HepG2 (cell line): ENCODE measurements around the gene NT5DC2. TPM values are rescaled to one million over a fixed set of nuclear protein-coding genes. Genes with fewer than 3 reads are reported as not detected.
A peak's percentile ranks its signal among the peaks of the same experiment; 100 is the strongest.

Experiments used
- ATAC-seq: fragments of 200-7000 bp; cut with Tn5 transposase; 3 replicates; pipeline ENCODE4 v1.9.1; 2020; ENCODE audit warnings: mild to moderate bottlenecking, moderate library complexity
- BruUV-seq: library from RNA; stranded (reverse); fragments of 400-500 nt; replicated peaks from 2 replicates; lab custom pipeline; 2021; lab: Mats Ljungman, UMichigan
- CTCF ChIA-PET: fragments of 300-600 bp; formaldehyde crosslinking; extraction: SDS; loops from one replicate; lab custom pipeline; 2021; ENCODE audit warnings: low total read pairs, inconsistent platforms, low intra/inter-chr PET ratio; lab: Yijun Ruan, JAX
- POLR2A ChIA-PET: fragments of 350-600 bp; sonication (Branson Sonifier 250); formaldehyde crosslinking; loops from one replicate; lab custom pipeline; 2020; ENCODE audit warnings: antibody characterized with exemption, inconsistent platforms; lab: Yijun Ruan, JAX
- DNase-seq: peaks from one replicate; pipeline ENCODE4 v3.0.0-alpha.2; 2015; ENCODE audit warnings: low spot score
- FAIRE-seq: peaks from 3 replicates; lab custom pipeline; 2011; peaks lifted over from hg19 to GRCh38; lab: Jason Lieb, UNC
- H2AFZ ChIP-seq: one replicate; pipeline ENCODE4 v1.6.1; 2011; ENCODE audit warnings: low read length, inconsistent platforms
- H3K27ac ChIP-seq: fragments of 300-600 bp; 3 replicates; pipeline ENCODE4 v1.8.0; 2011; ENCODE audit warnings: mixed run types, mild to moderate bottlenecking, mixed read lengths, low read length, inconsistent platforms; ENCODE audit not compliant: insufficient read depth; ENCODE audit errors: extremely low read length
- H3K27me3 ChIP-seq, 2 experiments: fragments of 200-600 bp in 1 of 2; 2 replicates in 1 of 2; 3 replicates in 1 of 2; pipeline versions ENCODE4 v1.6.0 to v1.8.0; 2011; ENCODE audit warnings: low read length in 2 of 2, mild to moderate bottlenecking in 2 of 2, moderate library complexity in 2 of 2, inconsistent platforms in 1 of 2; ENCODE audit not compliant: insufficient read depth in 2 of 2, control insufficient read depth in 1 of 2
- H3K36me3 ChIP-seq, 2 experiments: fragments of 200-600 bp in 1 of 2; replicated peaks in 1 of 2; 2 replicates in 1 of 2; 3 replicates in 1 of 2; pipeline versions ENCODE4 v1.5.1 to v1.8.0; 2011; ENCODE audit warnings: low read length in 2 of 2, inconsistent platforms in 1 of 2; ENCODE audit not compliant: insufficient read depth in 2 of 2, control insufficient read depth in 1 of 2
- H3K4me1 ChIP-seq: 2 replicates; pipeline ENCODE4 v1.5.1; 2012; ENCODE audit warnings: low read length, inconsistent platforms; ENCODE audit not compliant: insufficient read depth
- H3K4me2 ChIP-seq: 2 replicates; pipeline ENCODE4 v1.6.0; 2011; ENCODE audit warnings: low read depth, low read length, inconsistent platforms
- H3K4me3 ChIP-seq, 3 experiments: fragments of 200-600 bp in 1 of 3; sonication (generic), shearing (Covaris generic) in 1 of 3; replicated peaks in 1 of 3; 2 replicates each; pipeline ENCODE4 v1.5.1; 2011 to 2016; ENCODE audit warnings: low read length in 3 of 3, inconsistent platforms in 2 of 3, low read depth in 2 of 3, mild to moderate bottlenecking in 2 of 3, control low read depth in 1 of 3, mixed read lengths in 1 of 3; ENCODE audit not compliant: insufficient read depth in 1 of 3
- H3K79me2 ChIP-seq: one replicate; pipeline ENCODE4 v1.6.1; 2011; ENCODE audit warnings: low read length, inconsistent platforms; ENCODE audit not compliant: insufficient read depth
- H3K9ac ChIP-seq: 2 replicates; pipeline ENCODE4 v1.6.0; 2011; ENCODE audit warnings: mild to moderate bottlenecking, low read depth, low read length, inconsistent platforms; ENCODE audit not compliant: insufficient read depth
- H3K9me3 ChIP-seq: 2 replicates; pipeline ENCODE4 v1.5.1; 2012; ENCODE audit warnings: mild to moderate bottlenecking, low read length
- H4K20me1 ChIP-seq: 2 replicates; pipeline ENCODE4 v1.6.0; 2011; ENCODE audit warnings: inconsistent platforms, mild to moderate bottlenecking, low read length, moderate library complexity; ENCODE audit not compliant: insufficient read depth
- AGO2 ChIP-seq: fragments of 200-400 bp; formaldehyde crosslinking; optimal IDR thresholded peaks from 2 replicates; pipeline ENCODE3; 2017; ENCODE audit warnings: mild to moderate bottlenecking, low read depth, low read length, moderate library complexity
- ASH2L ChIP-seq: fragments of 300-600, 200-600 bp; sonication (generic); IDR thresholded peaks from 2 replicates; pipeline ENCODE4 v1.7.0; 2017; ENCODE audit warnings: low read depth, mild to moderate bottlenecking, moderate library complexity, mixed read lengths, low read length; ENCODE audit not compliant: insufficient read length
- CEBPZ ChIP-seq: IDR thresholded peaks from 2 replicates; pipeline ENCODE4 v1.6.1; 2012; ENCODE audit warnings: low read length, improper control_type of control experiment
- ELF3 ChIP-seq: IDR thresholded peaks from 2 replicates; pipeline ENCODE4 v1.6.1; 2016; ENCODE audit warnings: missing genetic modification reagents, missing compliant biosample characterization
- HINFP ChIP-seq: sonication (generic); formaldehyde crosslinking; IDR thresholded peaks from 2 replicates; pipeline ENCODE4 v1.4.0; 2020; ENCODE audit warnings: low read depth, mild to moderate bottlenecking, missing genetic modification reagents
- HMG20B ChIP-seq: conservative IDR thresholded peaks from 2 replicates; pipeline ENCODE4 v1.6.1; 2016; ENCODE audit warnings: missing genetic modification reagents, missing compliant biosample characterization
- MAX ChIP-seq: IDR thresholded peaks from 2 replicates; pipeline ENCODE4 v1.6.1; 2012; ENCODE audit warnings: inconsistent platforms
- PAX8 ChIP-seq: sonication (generic); formaldehyde crosslinking; IDR thresholded peaks from 2 replicates; pipeline ENCODE4 v1.8.0; 2022; ENCODE audit warnings: mild to moderate bottlenecking, missing genetic modification reagents, borderline replicate concordance
- POLR2G ChIP-seq: fragments of 200-400 bp; formaldehyde crosslinking; IDR thresholded peaks from 2 replicates; pipeline ENCODE4 v1.6.1; 2018; ENCODE audit warnings: mild to moderate bottlenecking, low read depth, low read length, moderate library complexity
- PRPF4 ChIP-seq: fragments of 200-400 bp; formaldehyde crosslinking; IDR thresholded peaks from 2 replicates; pipeline ENCODE4 v1.6.1; 2016; ENCODE audit warnings: low read length, low read depth; ENCODE audit not compliant: poor library complexity, severe bottlenecking
- PTBP1 ChIP-seq: fragments of 200-400 bp; formaldehyde crosslinking; IDR thresholded peaks from 2 replicates; pipeline ENCODE4 v1.6.1; 2018; ENCODE audit warnings: low read length, low read depth; ENCODE audit not compliant: poor library complexity, severe bottlenecking
- SATB2 ChIP-seq: sonication (generic); formaldehyde crosslinking; IDR thresholded peaks from 2 replicates; pipeline ENCODE4 v1.5.0; 2020; ENCODE audit warnings: missing genetic modification reagents
- TCF7 ChIP-seq: sonication (generic); IDR thresholded peaks from 2 replicates; pipeline ENCODE4 v1.6.1; 2016; ENCODE audit warnings: antibody characterized with exemption, low read depth
- ZBTB38 ChIP-seq: sonication (generic); formaldehyde crosslinking; IDR thresholded peaks from 2 replicates; pipeline ENCODE4 v1.5.1; 2020; ENCODE audit warnings: mild to moderate bottlenecking, missing genetic modification reagents
- ZEB1 ChIP-seq: IDR thresholded peaks from 2 replicates; pipeline ENCODE4 v1.6.1; 2012; ENCODE audit warnings: mild to moderate bottlenecking, low read depth, inconsistent platforms; ENCODE audit not compliant: insufficient replicate concordance
- ZNF326 ChIP-seq: sonication (generic); formaldehyde crosslinking; IDR thresholded peaks from 2 replicates; pipeline ENCODE4 v1.4.0; 2020; ENCODE audit warnings: missing genetic modification reagents, borderline replicate concordance
- ZNF703 ChIP-seq: sonication (generic); formaldehyde crosslinking; IDR thresholded peaks from 2 replicates; pipeline ENCODE4 v1.5.1; 2020; ENCODE audit warnings: missing genetic modification reagents, mild to moderate bottlenecking, moderate library complexity, borderline replicate concordance
- ZNF709 ChIP-seq: sonication (generic); formaldehyde crosslinking; IDR thresholded peaks from 2 replicates; pipeline ENCODE4 v1.5.0; 2020; ENCODE audit warnings: mild to moderate bottlenecking, missing genetic modification reagents
- WGBS: methylation state at CpG from one replicate; pipeline ENCODE4 v1.1.6; 2017; ENCODE audit warnings: low lambda C conversion rate; 5-methylcytosine and 5-hydroxymethylcytosine counted together
- in situ Hi-C: cut with HindIII; loops from 2 replicates; pipeline ENCODE4 v1.10.0; 2017; ENCODE audit warnings: low pct_unique_long_range_greater_than_20kb; ENCODE audit not compliant: extremely low pct_ligation_motif_present
- intact Hi-C: fragments of 100-400 bp; cut with micrococcal nuclease; formaldehyde crosslinking; loops from one replicate; pipeline ENCODE4 v1.10.0; 2022; ENCODE audit not compliant: unreplicated experiment
- polyA plus RNA-seq, 8 experiments: library from polyadenylated mRNA; depleted of rRNA in 3 of 8; stranded (reverse) in 7 of 8; unstranded in 1 of 8; fragments of >200 nt; fragmentation: Illumina TruSeq in 4 of 8; extraction: Trizol in 4 of 8; gene quantifications; 2 replicates each; pipeline versions ENCODE4 v1.2.1 to v1.2.3, GENCODE V29; 2011 to 2016; ENCODE audit warnings: low read depth in 4 of 8, missing spikeins in 1 of 8, mixed read lengths in 1 of 8; ENCODE audit not compliant: insufficient read depth in 1 of 8
- total RNA-seq, 5 experiments: library from RNA; depleted of rRNA; stranded (reverse); fragments of >200 nt; fragmentation: Illumina TruSeq; extraction: Trizol; gene quantifications; 2 replicates each; pipeline ENCODE4 v1.2.3, GENCODE V29; 2016; ENCODE audit warnings: low read depth in 1 of 5

The NT5DC2 gene
- total and polyA plus RNA-seq, 2 of the 13 experiments (the other 11 are each of a cell fraction or from before 2014, with no cell fraction given) = 131 to 240 TPM

- TF ChIP-seq ZEB1 (no peak), ELF3 (no peak), PRPF4 (no peak), MAX (no peak), ZNF326 (CRISPR knock-in tag) (no peak), SATB2 (CRISPR knock-in tag) (no peak), HMG20B (CRISPR knock-in tag) (no peak), ZNF703 (CRISPR knock-in tag) (no peak)
These were observed 44.9 kb downstream of the NT5DC2 start (continued) for GRCh38 chr3:52488746-52489145.

GRCh38 chr3:52487788-52488691, 45.6 kb downstream of the NT5DC2 start:
- POLR2A ChIA-PET = no interaction called here
- no peak for FAIRE-seq
- in situ Hi-C loops = no loop called here
- TF ChIP-seq TCF7 = no peak
- TF ChIP-seq PAX8 (CRISPR knock-in tag) = no peak
- TF ChIP-seq CEBPZ = no peak
- TF ChIP-seq POLR2G = no peak
- TF ChIP-seq ZNF709 (CRISPR knock-in tag) = no peak
- TF ChIP-seq HINFP (CRISPR knock-in tag) = no peak
- no peak for TF ChIP-seq ASH2L
- TF ChIP-seq ZBTB38 = 0 out of 2 replicates have a peak, but pooled peaks have one; percentile 3
- no peak for TF ChIP-seq PTBP1
- TF ChIP-seq ELF3 = no peak
- peak; percentile 50 for TF ChIP-seq AGO2

More at GRCh38 chr3:52487788-52488691, 45.6 kb downstream of the NT5DC2 start:
- 98% methylated on average over 44 of the region's 59 CpGs for WGBS
- H3K79me2 ChIP-seq = no peaks in the 10 kb centered on the region
- no peak overlapping the region for H3K9ac ChIP-seq
- no peak overlapping the region for H3K4me3 ChIP-seq
- no peak for ATAC-seq
- H3K4me2 ChIP-seq = no peak overlapping the region
- intact Hi-C loops = no loop called here
- no peak overlapping the region for H2AFZ ChIP-seq
- DNase-seq = no peak
- H3K27me3 ChIP-seq = no peaks in the 10 kb centered on the region
- CTCF ChIA-PET = no interaction called here
- H3K27ac ChIP-seq = no peak overlapping the region
- H3K4me1 ChIP-seq = peaks cover 11% of the 10 kb centered on the region; the same call in 1 of the 2 replicates
- BruUV-seq = no TSS peak
- peaks cover 18 to 41% of the 10 kb centered on the region in 2 experiments for H3K36me3 ChIP-seq
- no peaks in the 10 kb centered on the region for H3K9me3 ChIP-seq
- no peaks in the 10 kb centered on the region; the same call in 1 of the 2 replicates for H4K20me1 ChIP-seq
